Measurements from ENCODE around the gene CA6. TPM values are rescaled to one million over a fixed set of nuclear protein-coding genes. Genes with fewer than 3 reads are reported as not detected.
"Not testable (repeated sequence)": the region's sequence is repeated elsewhere in the genome, so short reads cannot be mapped to it uniquely, and the experiment has no call there.

CA6 gene
- total RNA-seq, 1 donor from 2014 or later, result not detected

- no peak overlapping the region for H3K27ac ChIP-seq
- H3K4me1 ChIP-seq, result peaks cover 2% of the 10 kb centered on the region
- no peaks in the 10 kb centered on the region for H3K36me3 ChIP-seq
- DNase-seq (ENCODE audit: extremely low spot score in 2 of 2), result no peak
- H3K27me3 ChIP-seq, result no peaks in the 10 kb centered on the region
- H3K4me3 ChIP-seq, result no peak overlapping the region
- no peaks in the 10 kb centered on the region for H3K9me3 ChIP-seq
- no peak for TF ChIP-seq POLR2A (IDR thresholded peaks at IDR 0.05)
- no peak for TF ChIP-seq CTCF (IDR thresholded peaks at IDR 0.05)
- TF ChIP-seq POLR2AphosphoS5 (IDR thresholded peaks at IDR 0.05; ENCODE audit: insufficient read depth in 1 of 2, low read depth in 1 of 2), result no peak
- intact Hi-C loops (cut with DNase I), result no loop called here
These were observed 47.4 kb downstream of the CA6 start for GRCh38 chr1:8992936-8993687.

GRCh38 chr1:8993962-8994675 is 48.5 kb downstream of the CA6 start:
- H3K4me3 ChIP-seq; H3K9me3 ChIP-seq; H3K27me3 ChIP-seq; DNase-seq (ENCODE audit: extremely low spot score in 2 of 2); H3K27ac ChIP-seq; H3K4me1 ChIP-seq; intact Hi-C loops (cut with DNase I); H3K36me3 ChIP-seq: not testable (repeated sequence)

GRCh38 chr1:9001534-9002214 is 56.0 kb downstream of the CA6 start:
- peak overlapping the region; percentile 40 for H3K27ac ChIP-seq
- H3K9me3 ChIP-seq; H3K27me3 ChIP-seq; H3K36me3 ChIP-seq; intact Hi-C loops (cut with DNase I); DNase-seq (ENCODE audit: extremely low spot score in 2 of 2); H3K4me3 ChIP-seq; H3K4me1 ChIP-seq: not testable (repeated sequence)

- H3K27ac ChIP-seq, result peak overlapping the region; percentile 40
- intact Hi-C loops (cut with DNase I); H3K9me3 ChIP-seq; DNase-seq (ENCODE audit: extremely low spot score in 2 of 2); H3K4me3 ChIP-seq; H3K36me3 ChIP-seq; H3K4me1 ChIP-seq; H3K27me3 ChIP-seq: not testable (repeated sequence)
These were observed 56.5 kb downstream of the CA6 start for GRCh38 chr1:9002215-9002560.

- peaks cover 4% of the 10 kb centered on the region for H3K4me1 ChIP-seq
- intact Hi-C loops (cut with DNase I), result no loop called here
- H3K9me3 ChIP-seq, result no peaks in the 10 kb centered on the region
- no peaks in the 10 kb centered on the region for H3K36me3 ChIP-seq
- TF ChIP-seq POLR2AphosphoS5 (IDR thresholded peaks at IDR 0.05; ENCODE audit: insufficient read depth in 1 of 2, low read depth in 1 of 2) (no peak), CTCF (IDR thresholded peaks at IDR 0.05) (no peak), POLR2A (IDR thresholded peaks at IDR 0.05) (no peak)
- H3K27me3 ChIP-seq, result no peaks in the 10 kb centered on the region
- no peak for DNase-seq (ENCODE audit: extremely low spot score in 2 of 2)
- H3K4me3 ChIP-seq, result no peak overlapping the region
- H3K27ac ChIP-seq, result no peak overlapping the region
These were observed 58.5 kb downstream of the CA6 start for GRCh38 chr1:9004031-9004699.

- H3K9me3 ChIP-seq, result no peaks in the 10 kb centered on the region
- no peak overlapping the region for H3K27ac ChIP-seq
- intact Hi-C loops (cut with DNase I), result no loop called here
- TF ChIP-seq POLR2AphosphoS5 (IDR thresholded peaks at IDR 0.05; ENCODE audit: insufficient read depth in 1 of 2, low read depth in 1 of 2) (no peak), CTCF (IDR thresholded peaks at IDR 0.05) (peak; percentile 50 to 78 (median 61)), POLR2A (IDR thresholded peaks at IDR 0.05) (no peak)
- H3K4me1 ChIP-seq, result peaks cover 4% of the 10 kb centered on the region
- no peak for DNase-seq (ENCODE audit: extremely low spot score in 2 of 2)
- H3K36me3 ChIP-seq, result no peaks in the 10 kb centered on the region
- H3K4me3 ChIP-seq, result no peak overlapping the region
- H3K27me3 ChIP-seq, result no peaks in the 10 kb centered on the region
These were observed 59.2 kb downstream of the CA6 start for GRCh38 chr1:9004700-9005394.
